Stimulated activated CD4-positive, alpha-beta T cell treated with anti-CD3 and anti-CD28 coated beads, Interleukin-1b, Interleukin-23, amount 100 ng/mL, for 24 hours (primary cell): ENCODE data around the gene SPTLC2.
A peak's percentile ranks its signal among the peaks of the same experiment; 100 is the strongest.

Experiments
- DNase-seq, 4 experiments: peaks; one replicate each; pipeline ENCODE4 v3.0.0-alpha.2; 2020; ENCODE audit warnings: low read depth in 4 of 4, low spot score in 1 of 4

Gene SPTLC2

GRCh38 chr14:77625360-77625759, 8.9 kb upstream of the SPTLC2 start:
- DNase-seq, result no peak

- DNase-seq, result no peak
Observed at GRCh38 chr14:77623201-77623600, 6.8 kb upstream of the SPTLC2 start.

- DNase-seq, result no peak
Observed at GRCh38 chr14:77622366-77622961, 6.0 kb upstream of the SPTLC2 start.

DNA sequence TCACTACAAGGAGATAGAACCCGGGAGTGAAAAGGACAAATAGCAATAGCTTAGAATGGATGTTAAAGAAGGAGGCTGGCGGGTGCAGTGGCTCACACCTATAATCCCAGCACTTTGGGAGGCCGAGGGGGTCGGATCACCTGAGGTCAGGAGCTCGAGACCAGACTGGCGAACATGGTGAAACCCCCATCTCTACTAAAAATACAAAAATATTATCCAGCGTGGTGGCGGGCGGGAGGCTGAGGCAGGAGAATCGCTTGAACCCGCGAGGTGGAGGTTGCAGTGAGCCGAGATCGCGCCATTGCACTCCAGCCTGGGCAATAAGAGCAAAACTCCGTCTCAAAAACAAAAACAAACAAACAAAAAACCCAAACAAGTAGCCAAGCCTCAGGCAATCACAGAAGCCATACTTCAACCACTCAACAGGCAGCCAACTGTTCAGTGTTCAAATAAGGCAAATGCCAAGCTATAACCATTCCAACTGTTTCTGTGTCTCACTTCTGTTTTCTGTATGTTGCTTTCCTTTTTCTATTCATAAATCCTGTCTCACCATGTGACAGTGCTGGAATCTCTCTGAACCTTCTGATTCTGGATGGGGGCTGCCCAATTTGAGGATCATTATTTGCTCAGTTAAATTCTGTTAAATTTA, 3.9 kb upstream of the SPTLC2 start:
- DNase-seq, result no peak

GRCh38 chr14:77618381-77618970, 2.0 kb upstream of the SPTLC2 start:
- DNase-seq, result no peak

- DNase-seq, result no peak
Observed at GRCh38 chr14:77616133-77616453, 344 bp downstream of the SPTLC2 start.

DNA sequence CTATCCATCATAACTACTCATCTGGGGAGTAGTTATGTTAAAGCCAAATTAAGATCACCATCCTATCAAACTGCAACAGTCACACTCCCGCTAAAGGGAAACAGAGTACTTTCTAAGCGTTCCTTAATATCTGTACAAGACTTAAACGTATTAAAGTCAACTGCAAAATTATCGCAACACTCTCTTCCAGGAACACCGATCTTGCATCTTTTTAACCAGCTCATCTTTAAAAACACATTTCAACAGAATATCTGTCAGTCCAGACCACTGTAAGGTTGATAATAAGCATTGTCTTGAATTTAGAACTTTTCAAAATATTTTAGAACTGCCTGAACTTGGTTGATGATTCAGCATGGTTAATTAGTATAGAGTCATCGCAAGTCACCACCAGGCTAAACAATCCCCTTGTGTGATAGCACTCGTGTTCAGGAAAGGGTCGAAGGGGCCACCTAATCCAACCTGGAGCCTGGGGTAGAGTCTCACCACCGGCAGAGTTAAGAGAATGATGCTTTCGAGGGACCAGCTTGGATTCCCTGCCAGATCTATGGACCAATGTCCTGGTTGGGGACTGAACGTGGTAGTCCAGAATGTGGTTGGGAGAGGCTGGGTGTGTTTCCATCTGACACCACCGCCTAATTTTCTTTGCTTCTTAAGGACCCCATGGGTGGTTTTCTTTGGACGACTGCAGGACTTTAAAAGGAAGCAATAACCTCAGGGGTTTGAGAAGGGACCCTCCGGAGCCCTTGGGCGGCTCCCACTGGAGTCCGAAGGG, 890 bp downstream of the SPTLC2 start:
- peak in 1 of 4 experiments; percentile 7 for DNase-seq

- no peak for DNase-seq
Observed at GRCh38 chr14:77613201-77613600, 3.2 kb downstream of the SPTLC2 start.

GRCh38 chr14:77612011-77612620, 4.3 kb downstream of the SPTLC2 start:
- no peak for DNase-seq

GRCh38 chr14:77610553-77610952, 5.9 kb downstream of the SPTLC2 start:
- no peak for DNase-seq

DNA sequence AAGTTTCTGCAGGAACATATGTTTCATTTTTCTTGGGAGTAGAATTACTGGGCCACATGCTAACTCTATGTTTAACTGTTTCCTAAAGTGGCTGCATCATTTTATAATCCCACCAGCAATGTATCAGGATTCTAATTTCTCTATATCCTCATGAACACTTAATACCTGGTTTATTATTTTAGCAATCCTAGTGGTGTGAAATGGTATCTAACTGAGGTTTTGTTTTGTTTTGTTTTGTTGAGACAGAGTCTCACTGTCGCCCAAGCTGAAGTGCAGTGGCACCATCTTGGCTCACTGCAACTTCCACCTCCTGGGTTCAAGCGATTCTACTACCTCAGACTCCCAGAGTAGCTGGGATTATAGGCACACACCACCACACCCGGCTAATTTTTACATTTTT, 6.5 kb downstream of the SPTLC2 start:
- DNase-seq, result no peak

GRCh38 chr14:77607741-77608302, 8.6 kb downstream of the SPTLC2 start:
- DNase-seq, result no peak

DNA sequence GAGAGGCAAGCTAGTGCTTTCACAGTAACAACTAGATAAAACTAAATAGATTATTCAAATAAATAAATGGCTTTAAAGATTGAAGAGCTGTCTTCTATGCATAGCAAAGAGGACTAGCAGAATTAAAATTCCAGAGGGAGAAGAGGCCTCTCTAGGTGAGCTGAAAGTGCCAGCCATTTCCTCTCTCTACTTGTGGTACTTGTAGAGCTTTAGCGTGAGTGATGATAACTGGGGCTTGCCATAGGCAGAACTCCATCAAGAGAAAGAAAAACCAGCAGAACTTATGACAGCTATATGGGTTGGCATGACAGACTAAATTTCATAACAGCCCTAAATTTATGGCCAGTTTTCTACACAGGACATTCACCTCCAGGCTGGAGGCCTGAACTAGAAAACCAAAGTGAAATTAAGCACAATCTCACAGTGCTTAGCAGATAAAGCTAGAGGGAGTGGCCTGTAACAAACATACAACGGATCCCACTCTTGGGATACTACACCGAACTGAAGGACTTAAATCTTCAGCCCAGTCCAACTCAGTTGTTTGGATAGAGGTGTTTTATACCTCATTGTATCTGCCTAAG, 11.0 kb downstream of the SPTLC2 start:
- no peak for DNase-seq

DNA sequence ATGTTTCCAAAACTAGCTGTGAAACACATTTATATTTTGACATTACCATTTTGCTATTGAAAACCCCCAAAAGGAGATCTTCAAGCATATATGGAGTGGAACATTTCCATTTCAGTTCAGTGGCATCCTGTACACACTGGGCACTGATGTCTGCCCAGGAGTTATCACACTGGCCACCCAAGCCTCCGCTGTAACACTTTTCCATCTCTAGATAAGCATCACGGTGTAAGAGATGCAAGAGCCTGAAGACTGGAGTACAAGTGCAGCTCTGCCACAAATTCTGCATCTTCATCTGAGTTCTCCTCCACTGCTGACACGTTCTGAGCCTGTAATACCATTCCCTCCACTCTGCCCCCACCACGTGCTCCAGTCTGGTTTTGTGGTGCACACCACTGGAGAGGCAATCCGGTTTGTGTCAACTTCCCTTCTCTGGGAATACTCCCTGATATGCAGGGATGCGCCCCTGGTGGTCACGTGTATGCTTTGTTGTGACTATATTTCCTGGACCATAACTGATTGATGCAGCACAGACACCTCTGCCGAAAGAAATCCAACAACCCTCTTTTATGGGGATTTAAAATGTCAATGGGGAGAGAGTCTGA, 12.7 kb downstream of the SPTLC2 start:
- no peak for DNase-seq

DNA sequence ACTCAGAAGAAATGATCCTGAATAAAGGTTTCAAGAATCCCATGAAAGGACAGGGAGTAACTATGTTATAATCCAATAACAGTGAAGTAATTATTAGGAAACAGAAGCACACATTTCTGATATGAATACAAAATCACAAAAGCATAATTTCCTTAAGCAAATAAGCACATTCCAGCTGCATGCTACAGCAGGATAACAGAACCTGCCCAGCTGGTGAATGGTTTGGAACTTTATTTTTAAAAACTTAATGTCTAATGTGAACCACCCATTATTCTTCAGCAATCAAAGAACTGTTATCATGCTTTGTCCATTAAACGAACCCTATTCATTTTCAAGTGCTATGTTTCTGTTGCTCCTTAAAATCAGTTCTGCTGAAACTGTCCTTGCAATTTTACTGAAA, 13.4 kb downstream of the SPTLC2 start:
- DNase-seq, result no peak

DNA sequence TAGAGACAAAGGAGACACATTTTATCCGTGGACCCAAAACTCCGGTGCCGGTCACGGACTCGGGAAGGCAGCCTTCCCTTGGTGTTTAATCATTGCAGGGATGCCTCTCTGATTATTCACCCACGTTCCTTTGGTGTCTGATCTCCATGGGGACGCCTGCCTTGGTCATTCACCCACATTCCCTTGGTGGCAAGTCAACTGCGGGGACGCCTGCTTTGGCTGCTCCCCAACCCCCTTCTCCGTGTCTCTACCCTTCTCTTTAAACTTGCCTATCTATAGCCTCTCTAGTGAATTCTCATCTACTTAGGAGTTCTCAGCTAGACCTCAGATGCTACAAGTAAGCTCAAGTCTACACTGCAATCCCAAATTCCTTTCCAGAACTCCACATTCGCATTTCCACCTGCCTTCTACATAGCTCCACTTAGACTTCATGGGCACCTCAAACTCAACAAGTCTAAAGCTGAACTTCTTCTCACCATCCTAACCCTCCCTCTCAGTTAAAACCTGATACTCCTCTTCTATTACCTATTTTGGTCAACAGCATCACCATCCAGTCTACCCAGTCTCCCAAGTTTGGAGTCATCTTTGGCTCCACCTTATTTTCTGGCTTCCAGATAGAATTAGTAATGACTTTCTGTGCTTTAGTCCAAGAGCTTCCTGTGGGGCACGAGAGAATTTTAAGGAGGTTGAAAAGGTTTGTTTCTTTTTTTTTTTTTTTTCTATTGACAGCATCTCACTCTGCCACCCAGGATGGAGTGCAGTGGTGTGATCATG, 14.4 kb downstream of the SPTLC2 start:
- DNase-seq, result no peak

DNA sequence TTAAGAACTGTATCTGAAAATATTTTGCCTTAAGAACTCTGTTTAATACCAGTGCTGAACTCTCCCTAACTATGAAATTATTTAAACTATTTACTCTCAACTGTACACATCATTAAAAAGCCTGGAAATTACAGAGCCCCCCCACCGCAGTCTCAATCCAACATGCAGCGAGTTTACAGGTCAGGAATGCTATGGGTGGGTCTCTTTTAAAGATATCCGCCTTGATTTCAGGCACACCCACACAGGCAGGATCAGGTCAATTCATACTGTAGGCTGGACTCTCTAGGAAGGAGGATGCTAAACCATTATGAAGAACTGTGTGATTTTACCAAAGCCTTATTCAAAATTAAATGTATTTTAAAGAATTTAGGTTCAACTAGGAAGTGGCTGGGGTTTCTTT, 16.5 kb downstream of the SPTLC2 start:
- no peak for DNase-seq

DNA sequence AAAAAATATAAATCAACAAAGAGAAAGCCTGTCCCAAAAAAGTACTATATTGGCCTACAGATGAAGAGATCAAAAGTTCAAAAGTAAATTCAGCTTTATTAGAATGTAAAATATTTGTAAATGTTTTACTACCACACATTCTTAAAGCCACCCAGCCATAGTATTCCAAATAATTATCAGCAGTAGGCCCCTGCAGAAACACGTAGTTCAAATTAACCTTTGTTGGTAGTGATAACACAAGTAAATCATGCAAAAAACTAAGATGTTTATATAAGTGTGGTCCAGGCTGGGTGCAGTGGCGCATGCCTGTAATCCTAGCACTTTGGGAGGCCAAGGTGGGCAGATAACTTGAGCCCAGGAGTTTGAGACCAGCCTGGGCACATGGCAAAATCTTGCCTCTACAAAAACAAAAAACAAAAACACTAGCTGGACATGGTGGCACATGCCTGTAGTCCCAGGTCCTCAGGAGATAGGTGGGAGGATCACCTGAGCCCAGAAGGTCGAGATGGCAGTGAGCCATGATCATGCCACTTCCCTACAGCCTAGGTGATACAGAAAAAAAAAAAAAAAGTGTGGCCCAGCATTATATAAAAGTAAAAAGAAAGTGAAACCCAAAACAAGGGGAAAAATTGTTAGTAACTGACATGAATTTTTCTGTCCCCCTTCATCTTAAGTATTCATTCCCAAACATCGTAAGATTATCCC, 17.9 kb downstream of the SPTLC2 start:
- no peak for DNase-seq

- no peak for DNase-seq
Observed at GRCh38 chr14:77593501-77593961, 22.9 kb downstream of the SPTLC2 start.
